H1 (cell line): Measurements from ENCODE around the gene BLOC1S1. TPM values are rescaled to one million over a fixed set of nuclear protein-coding genes. Genes with fewer than 3 reads are reported as not detected.

Experiments
- HDAC2 ChIP-seq, 2 experiments: fragments of 300-600 bp in 1 of 2; sonication (generic) in 1 of 2; IDR thresholded peaks; 2 replicates each; pipeline ENCODE4 v1.6.1; 2011 to 2012; ENCODE audit warnings: low read depth in 2 of 2, low read length in 2 of 2, mild to moderate bottlenecking in 2 of 2, moderate library complexity in 2 of 2, borderline replicate concordance in 1 of 2, inconsistent platforms in 1 of 2
- MAX ChIP-seq: IDR thresholded peaks from 2 replicates; pipeline ENCODE4 v1.6.1; 2012; ENCODE audit warnings: inconsistent platforms
- NANOG ChIP-seq: IDR thresholded peaks from 2 replicates; pipeline ENCODE4 v1.6.1; 2011; ENCODE audit warnings: low read length, low read depth, mild to moderate bottlenecking, inconsistent platforms; ENCODE audit not compliant: insufficient read depth, poor library complexity, severe bottlenecking
- USF2 ChIP-seq: IDR thresholded peaks from 2 replicates; pipeline ENCODE4 v1.6.1; 2011; ENCODE audit warnings: low read length, improper control_type of control experiment
- ZNF274 ChIP-seq: IDR thresholded peaks from 2 replicates; pipeline ENCODE4 v1.7.0; 2012; ENCODE audit warnings: low read length, borderline replicate concordance; ENCODE audit errors: extremely low read depth
- polyA plus RNA-seq, 7 experiments: library from polyadenylated mRNA; depleted of rRNA in 3 of 7; stranded (reverse) in 5 of 7; unstranded in 2 of 7; fragments of >200 nt in 5 of 7; fragments of 200-250 nt in 2 of 7; gene quantifications; 1 replicate in 5 of 7; 2 replicates in 1 of 7; 4 replicates in 1 of 7; pipeline versions ENCODE4 v1.2.1 to v1.2.3, GENCODE V29; 2011 to 2013; ENCODE audit warnings: missing spikeins in 2 of 7, mixed read lengths in 2 of 7
- total RNA-seq: library from RNA; stranded (reverse); fragmentation: NEBNext Ultra II Directional; extraction: Animal tissue kit (Norgen Biotek cat#: 25700); gene quantifications from 2 replicates; pipeline ENCODE4 v1.2.1, GENCODE V29; 2021

The BLOC1S1 gene
- total and polyA plus RNA-seq, 2 of the 8 experiments (the other 6 are each of a cell fraction or from before 2014, with no cell fraction given) = 91.1 to 185 TPM

- TF ChIP-seq MAX (no peak), NANOG (no peak), HDAC2 (IDR thresholded peaks at IDR 0.05; ENCODE audit: borderline replicate concordance in 1 of 2, low read depth in 2 of 2, low read length in 2 of 2) (no peak), USF2 (no peak), ZNF274 (no peak)
Observed at GRCh38 chr12:55737581-55738122, 21.8 kb downstream of the BLOC1S1 start (continued).
